PC-9 (cell line): ENCODE data around the gene PNMA8B. TPM values are rescaled to one million over a fixed set of nuclear protein-coding genes. Genes with fewer than 3 reads are reported as not detected.

ENCODE experiments used
- BruUV-seq: library from RNA; stranded (reverse); fragments of 400-500 nt; replicated peaks from 2 replicates; lab custom pipeline; 2021; lab: Mats Ljungman, UMichigan
- CTCF ChIA-PET: fragments of 300-600 bp; sonication (Branson Sonifier 250); formaldehyde crosslinking; loops from one replicate; lab custom pipeline; 2022; ENCODE audit warnings: antibody characterized with exemption; lab: Charles Lee
- POLR2A ChIA-PET: fragments of 300-600 bp; sonication (Branson Sonifier 250); formaldehyde crosslinking; loops from one replicate; lab custom pipeline; 2022; ENCODE audit warnings: antibody characterized with exemption; ENCODE audit not compliant: unreplicated experiment; lab: Charles Lee
- DNase-seq, 2 experiments: peaks; one replicate each; pipeline versions ENCODE4 v3.0.0 to v3.0.0-alpha.2; 2015 to 2022; ENCODE audit warnings: mixed read lengths in 1 of 2
- H2AFZ ChIP-seq: fragments of 200-600 bp; sonication (generic); 2 replicates; pipeline ENCODE4 v1.8.1; 2017; ENCODE audit warnings: antibody characterized with exemption
- H3F3A ChIP-seq: fragments of 200-600 bp; sonication (generic); 2 replicates; pipeline ENCODE4 v1.8.1; 2017; ENCODE audit warnings: antibody characterized with exemption, mild to moderate bottlenecking, low read depth; ENCODE audit not compliant: insufficient read depth
- H3K27ac ChIP-seq: fragments of 200-600 bp; sonication (generic); 2 replicates; pipeline ENCODE4 v1.6.1; 2016; ENCODE audit warnings: mixed run types
- H3K27me3 ChIP-seq: fragments of 200-600 bp; sonication (generic); 2 replicates; pipeline ENCODE4 v1.6.1; 2016; ENCODE audit warnings: low read depth, mixed run types; ENCODE audit not compliant: insufficient read depth
- H3K36me3 ChIP-seq: fragments of 200-600 bp; sonication (generic); 2 replicates; pipeline ENCODE4 v1.6.1; 2016; ENCODE audit warnings: low read depth, mixed run types
- H3K4me1 ChIP-seq: fragments of 200-600 bp; sonication (generic); replicated peaks from 2 replicates; pipeline ENCODE4 v1.6.1; 2016; ENCODE audit warnings: mixed run types; ENCODE audit not compliant: insufficient read depth
- H3K4me2 ChIP-seq: fragments of 200-600 bp; sonication (generic); 2 replicates; pipeline ENCODE4 v1.6.1; 2017; ENCODE audit warnings: mixed run types
- H3K4me3 ChIP-seq: fragments of 200-600 bp; sonication (generic); 2 replicates; pipeline ENCODE4 v1.6.1; 2016; ENCODE audit warnings: mixed run types
- H3K79me2 ChIP-seq: fragments of 200-600 bp; sonication (generic); 2 replicates; pipeline ENCODE4 v1.6.1; 2017; ENCODE audit warnings: low read depth, mixed run types
- H3K9me2 ChIP-seq: fragments of 200-600 bp; sonication (generic); 2 replicates; pipeline ENCODE4 v1.8.1; 2017; ENCODE audit warnings: mild to moderate bottlenecking; ENCODE audit not compliant: insufficient read depth
- H3K9me3 ChIP-seq: fragments of 200-600 bp; sonication (generic); 2 replicates; pipeline ENCODE4 v1.8.1; 2016; ENCODE audit warnings: low read depth; ENCODE audit not compliant: insufficient read depth
- H4K20me1 ChIP-seq: fragments of 200-600 bp; sonication (generic); 2 replicates; pipeline ENCODE4 v1.8.1; 2017; ENCODE audit not compliant: insufficient read depth
- CTCF ChIP-seq: fragments of 200-600 bp; sonication (generic); conservative IDR thresholded peaks from 2 replicates; pipeline ENCODE4 v1.6.1; 2017; ENCODE audit warnings: mixed run types, antibody characterized with exemption, mild to moderate bottlenecking, moderate library complexity
- EZH2 ChIP-seq: fragments of 200-600 bp; sonication (generic); IDR thresholded peaks from 2 replicates; pipeline ENCODE4 v1.8.0; 2017; ENCODE audit warnings: antibody characterized with exemption, low read depth
- intact Hi-C: fragments of 100-400 bp; cut with micrococcal nuclease; formaldehyde crosslinking; loops from one replicate; pipeline ENCODE4 v1.10.0; 2022; ENCODE audit not compliant: unreplicated experiment
- total RNA-seq: library from RNA; stranded (reverse); gene quantifications from 2 replicates; pipeline ENCODE4 v1.2.3, GENCODE V29; 2021

The PNMA8B gene
- total RNA-seq, 1 experiment from 2014 or later: not detected

GRCh38 chr19:46446021-46446420 lies 49.6 kb downstream of the PNMA8B start:
- Histone ChIP-seq H3K27me3 (peaks cover 16% of the 10 kb centered on the region), H3K9me3 (no peaks in the 10 kb centered on the region), H3K79me2 (no peaks in the 10 kb centered on the region), H3K4me3 (no peak overlapping the region), H3K9me2 (no peaks in the 10 kb centered on the region), H3K27ac (no peak overlapping the region), H2AFZ (no peak overlapping the region), H3F3A (0 out of 2 replicates have a peak, but pooled peaks cover 3% of the 10 kb centered on the region), H3K4me2 (no peak overlapping the region), H3K4me1 (peaks cover 10% of the 10 kb centered on the region), H4K20me1 (no peaks in the 10 kb centered on the region), H3K36me3 (no peaks in the 10 kb centered on the region)
- CTCF ChIA-PET: no interaction called here
- no peak for TF ChIP-seq EZH2
- TF ChIP-seq CTCF: no peak
- no TSS peak for BruUV-seq
- POLR2A ChIA-PET: no interaction called here
- no peak for DNase-seq
- intact Hi-C loops: no loop called here

- 0 out of 2 replicates have a peak, but pooled peaks cover 3% of the 10 kb centered on the region for H3F3A ChIP-seq
- peaks cover 10% of the 10 kb centered on the region for H3K4me1 ChIP-seq
- H3K9me2 ChIP-seq: no peaks in the 10 kb centered on the region
- H3K27me3 ChIP-seq: no peaks in the 10 kb centered on the region
- no peaks in the 10 kb centered on the region for H3K9me3 ChIP-seq
- no peaks in the 10 kb centered on the region for H4K20me1 ChIP-seq
- peak; percentile 60 to 72 for DNase-seq
- ChIA-PET CTCF (interaction anchor here (0.6 kb wide), 1 partner anchor 390 kb away, joined by 6 read pairs; no protein-coding TSS in a partner anchor), POLR2A (no interaction called here)
- H3K36me3 ChIP-seq: no peaks in the 10 kb centered on the region
- H2AFZ ChIP-seq: no peak overlapping the region
- intact Hi-C loops: no loop called here
- no peak for TF ChIP-seq EZH2
- TF ChIP-seq CTCF: no peak
- no peaks in the 10 kb centered on the region for H3K79me2 ChIP-seq
- no TSS peak for BruUV-seq
- H3K4me3 ChIP-seq: no peak overlapping the region
- H3K27ac ChIP-seq: no peak overlapping the region
- peak overlapping the region; percentile 25 for H3K4me2 ChIP-seq
These were observed 52.7 kb downstream of the PNMA8B start for GRCh38 chr19:46442808-46443450.

- H3K4me3 ChIP-seq: no peak overlapping the region
- H3K9me2 ChIP-seq: no peaks in the 10 kb centered on the region
- H2AFZ ChIP-seq: no peak overlapping the region
- H3K4me2 ChIP-seq: no peak overlapping the region
- no peak overlapping the region for H3K27ac ChIP-seq
- H3K9me3 ChIP-seq: no peaks in the 10 kb centered on the region
- TF ChIP-seq CTCF: no peak
- no peak for TF ChIP-seq EZH2
- peaks cover 10% of the 10 kb centered on the region for H3K4me1 ChIP-seq
- BruUV-seq: no TSS peak
- H3K36me3 ChIP-seq: no peaks in the 10 kb centered on the region
- no peaks in the 10 kb centered on the region for H3K27me3 ChIP-seq
- H3K79me2 ChIP-seq: no peaks in the 10 kb centered on the region
- CTCF ChIA-PET: no interaction called here
- no peaks in the 10 kb centered on the region for H4K20me1 ChIP-seq
- intact Hi-C loops: no loop called here
- 0 out of 2 replicates have a peak, but pooled peaks cover 3% of the 10 kb centered on the region for H3F3A ChIP-seq
- DNase-seq: no peak
- POLR2A ChIA-PET: no interaction called here
These were observed 53.8 kb downstream of the PNMA8B start for GRCh38 chr19:46441866-46442265.

Other genes with a start within 250 kb of the PNMA8B start
- 0.25 TPM in 1 of 2 replicates, not detected in the other for gene HIF3A, start 198.8 kb downstream of the PNMA8B start, total RNA-seq
- gene PPP5C, start 148.8 kb downstream of the PNMA8B start, total RNA-seq: 74.7 and 85.4 TPM in 2 replicates
- 3.9 and 4.2 TPM in 2 replicates for gene CCDC8, start 82.3 kb downstream of the PNMA8B start, total RNA-seq
- gene PNMA8C, start 66.9 kb downstream of the PNMA8B start, total RNA-seq: not detected in 2 replicates
- not detected in 2 replicates for gene PNMA8A, start 24.3 kb downstream of the PNMA8B start, total RNA-seq
- 211 and 239 TPM in 2 replicates for gene CALM3, start 105.5 kb upstream of the PNMA8B start, total RNA-seq
- gene PTGIR, start 129.2 kb upstream of the PNMA8B start, total RNA-seq: 0.28 TPM in 1 of 2 replicates, not detected in the other
- not detected in 2 replicates for gene GNG8, start 140.3 kb upstream of the PNMA8B start, total RNA-seq
- gene DACT3, start 165.3 kb upstream of the PNMA8B start, total RNA-seq: 0.13 TPM in 1 of 2 replicates, not detected in the other
- 88.5 and 97.8 TPM in 2 replicates for gene PRKD2, start 221.2 kb upstream of the PNMA8B start, total RNA-seq